Neural cell (in vitro differentiated cells): ENCODE results near the gene GCLM. TPM values are rescaled to one million over a fixed set of nuclear protein-coding genes. Genes with fewer than 3 reads are reported as not detected.

ENCODE experiments used
- H2AFZ ChIP-seq: fragments of 200-600, 300-800 bp; sonication (generic), shearing (Covaris generic); 2 replicates; pipeline ENCODE4 v1.6.0; 2014; ENCODE audit warnings: low read depth, mild to moderate bottlenecking, antibody characterized with exemption, low read length, moderate library complexity
- H3F3A ChIP-seq: fragments of 200-600 bp; shearing (Covaris generic); 2 replicates; pipeline ENCODE4 v1.6.1; 2016; ENCODE audit warnings: mild to moderate bottlenecking, moderate library complexity, mixed read lengths, antibody characterized with exemption, low read length; ENCODE audit not compliant: insufficient read depth, poor library complexity, severe bottlenecking
- H3K27ac ChIP-seq: fragments of 200-600, 300-800 bp; sonication (generic), shearing (Covaris generic); 2 replicates; pipeline ENCODE4 v1.5.1; 2014; ENCODE audit warnings: mild to moderate bottlenecking, low read length, moderate library complexity
- H3K27me3 ChIP-seq: fragments of 300-800, 200-600 bp; sonication (generic), shearing (Covaris generic); 2 replicates; pipeline ENCODE4 v1.6.0; 2014; ENCODE audit warnings: mild to moderate bottlenecking, low read depth, low read length, moderate library complexity; ENCODE audit not compliant: insufficient read depth
- H3K36me3 ChIP-seq: fragments of 300-800, 200-600 bp; sonication (generic), shearing (Covaris generic); 2 replicates; pipeline ENCODE4 v1.5.1; 2014; ENCODE audit warnings: mild to moderate bottlenecking, antibody characterized with exemption, low read length, moderate library complexity; ENCODE audit not compliant: insufficient read depth
- H3K4me2 ChIP-seq: fragments of 300-800, 200-600 bp; sonication (generic), shearing (Covaris generic); 2 replicates; pipeline ENCODE4 v1.6.0; 2014; ENCODE audit warnings: mild to moderate bottlenecking, low read length
- H3K4me3 ChIP-seq: fragments of 300-800, 200-600 bp; sonication (generic), shearing (Covaris generic); 2 replicates; pipeline ENCODE4 v1.5.1; 2014; ENCODE audit warnings: mild to moderate bottlenecking, low read length, moderate library complexity
- H3K79me2 ChIP-seq: fragments of 200-600 bp; shearing (Covaris generic); replicated peaks from 2 replicates; pipeline ENCODE4 v1.6.0; 2014; ENCODE audit warnings: mild to moderate bottlenecking, low read length, moderate library complexity; ENCODE audit not compliant: insufficient read depth
- H3K9ac ChIP-seq: fragments of 300-800, 200-600 bp; sonication (generic), shearing (Covaris generic); 2 replicates; pipeline ENCODE4 v1.6.1; 2016; ENCODE audit warnings: mild to moderate bottlenecking, low read length, mixed read lengths
- H3K9me2 ChIP-seq: fragments of 200-600 bp; shearing (Covaris generic); 2 replicates; pipeline ENCODE4 v1.6.1; 2016; ENCODE audit warnings: mild to moderate bottlenecking, low read length, mixed read lengths; ENCODE audit not compliant: insufficient read depth
- H3K9me3 ChIP-seq: fragments of 200-600, 300-800 bp; sonication (generic), shearing (Covaris generic); 2 replicates; pipeline ENCODE4 v1.6.1; 2016; ENCODE audit warnings: mild to moderate bottlenecking, mixed run types, low read length, moderate library complexity, mixed read lengths
- H4K20me1 ChIP-seq: fragments of 200-600 bp; shearing (Covaris generic); 2 replicates; pipeline ENCODE4 v1.6.1; 2016; ENCODE audit warnings: mild to moderate bottlenecking, mixed run types; ENCODE audit not compliant: insufficient read depth
- EP300 ChIP-seq: fragments of 450-650 bp; conservative IDR thresholded peaks from 2 replicates; pipeline ENCODE4 v1.6.1; 2014; ENCODE audit warnings: antibody characterized with exemption, mild to moderate bottlenecking, moderate library complexity; ENCODE audit not compliant: poor library complexity, severe bottlenecking
- EZH2 ChIP-seq: fragments of 200-600, 300-800 bp; shearing (Covaris generic), sonication (generic); IDR thresholded peaks from 2 replicates; pipeline ENCODE4 v1.6.1; 2014; ENCODE audit warnings: antibody characterized with exemption, low read length, borderline replicate concordance, mild to moderate bottlenecking; ENCODE audit not compliant: insufficient read depth, poor library complexity, severe bottlenecking
- MXI1 ChIP-seq: fragments of 450-650 bp; conservative IDR thresholded peaks from 2 replicates; pipeline ENCODE4 v1.6.1; 2014; ENCODE audit warnings: antibody characterized with exemption, mild to moderate bottlenecking; ENCODE audit not compliant: poor library complexity, severe bottlenecking
- POLR2AphosphoS5 ChIP-seq: IDR thresholded peaks from 2 replicates; pipeline ENCODE4 v1.6.1; 2012
- RAD21 ChIP-seq: fragments of 450-650 bp; conservative IDR thresholded peaks from 2 replicates; pipeline ENCODE4 v1.6.1; 2014; ENCODE audit warnings: antibody characterized with exemption, mild to moderate bottlenecking, moderate library complexity
- SMC3 ChIP-seq: fragments of 450-650 bp; conservative IDR thresholded peaks from 2 replicates; pipeline ENCODE4 v1.6.1; 2014; ENCODE audit warnings: antibody characterized with exemption, mild to moderate bottlenecking, moderate library complexity; ENCODE audit not compliant: poor library complexity
- TAF1 ChIP-seq: IDR thresholded peaks from 2 replicates; pipeline ENCODE4 v1.6.1; 2012; ENCODE audit warnings: low read depth
- polyA plus RNA-seq: library from polyadenylated mRNA; depleted of rRNA; stranded (reverse); fragments of >200 nt; gene quantifications from 2 replicates; pipeline ENCODE4 v1.2.3, GENCODE V29; 2014
- TF ChIP-seq, protein P1 (sequence below): fragments of 450-650 bp; IDR thresholded peaks from 2 replicates; pipeline ENCODE4 v1.5.1; 2014; ENCODE audit warnings: antibody characterized with exemption, mild to moderate bottlenecking, moderate library complexity; ENCODE audit not compliant: poor library complexity, severe bottlenecking
- TF ChIP-seq, protein P2 (sequence below): IDR thresholded peaks from 2 replicates; pipeline ENCODE4 v1.6.1; 2012; ENCODE audit warnings: borderline replicate concordance

GCLM gene
- polyA plus RNA-seq, 1 donor from 2014 or later = 3.7 TPM

DNA sequence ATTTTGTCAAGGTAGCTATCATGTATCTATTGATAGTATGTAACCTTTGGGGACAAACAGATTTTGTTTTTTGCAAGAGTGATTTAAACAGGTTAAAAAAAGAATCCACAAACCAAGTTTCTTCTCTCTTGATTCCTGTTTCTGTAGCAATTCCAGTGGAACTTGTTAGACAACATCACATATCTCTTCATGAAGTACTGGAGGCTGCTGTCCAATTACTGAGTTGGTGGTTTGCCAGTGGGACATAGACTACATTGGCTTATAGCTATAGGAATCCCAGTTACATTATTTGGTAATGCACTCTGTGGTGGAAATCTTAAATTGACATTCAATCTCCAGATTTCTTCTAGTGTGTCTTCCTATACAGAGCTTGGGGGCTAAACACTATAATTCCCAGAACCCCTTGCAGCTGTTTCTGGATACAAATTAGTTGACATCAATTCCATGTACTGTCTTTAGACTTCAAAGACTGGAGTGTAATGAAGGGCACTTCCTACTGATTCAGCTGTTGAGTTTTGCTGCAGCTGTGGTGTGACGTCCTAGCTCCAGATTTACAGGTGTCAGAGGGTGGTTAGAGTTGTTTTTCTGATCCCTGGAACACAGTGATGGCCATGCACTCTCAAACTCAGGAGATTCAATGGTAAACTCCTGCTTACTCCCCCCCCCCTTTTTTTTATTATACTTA is 29.4 kb upstream of the GCLM start:
- H4K20me1 ChIP-seq = no peaks in the 10 kb centered on the region
- H3K4me3 ChIP-seq = no peak overlapping the region
- no peak overlapping the region for H3K4me2 ChIP-seq
- H3K27ac ChIP-seq = no peak overlapping the region
- H3K27me3 ChIP-seq = no peaks in the 10 kb centered on the region
- H3K9ac ChIP-seq = no peak overlapping the region
- no peaks in the 10 kb centered on the region for H3K9me3 ChIP-seq
- TF ChIP-seq EP300 (no peak), TAF1 (no peak), MXI1 (no peak), POLR2AphosphoS5 (no peak), EZH2 (no peak), SMC3 (no peak), RAD21 (no peak)
- TF ChIP-seq, protein P1, sequence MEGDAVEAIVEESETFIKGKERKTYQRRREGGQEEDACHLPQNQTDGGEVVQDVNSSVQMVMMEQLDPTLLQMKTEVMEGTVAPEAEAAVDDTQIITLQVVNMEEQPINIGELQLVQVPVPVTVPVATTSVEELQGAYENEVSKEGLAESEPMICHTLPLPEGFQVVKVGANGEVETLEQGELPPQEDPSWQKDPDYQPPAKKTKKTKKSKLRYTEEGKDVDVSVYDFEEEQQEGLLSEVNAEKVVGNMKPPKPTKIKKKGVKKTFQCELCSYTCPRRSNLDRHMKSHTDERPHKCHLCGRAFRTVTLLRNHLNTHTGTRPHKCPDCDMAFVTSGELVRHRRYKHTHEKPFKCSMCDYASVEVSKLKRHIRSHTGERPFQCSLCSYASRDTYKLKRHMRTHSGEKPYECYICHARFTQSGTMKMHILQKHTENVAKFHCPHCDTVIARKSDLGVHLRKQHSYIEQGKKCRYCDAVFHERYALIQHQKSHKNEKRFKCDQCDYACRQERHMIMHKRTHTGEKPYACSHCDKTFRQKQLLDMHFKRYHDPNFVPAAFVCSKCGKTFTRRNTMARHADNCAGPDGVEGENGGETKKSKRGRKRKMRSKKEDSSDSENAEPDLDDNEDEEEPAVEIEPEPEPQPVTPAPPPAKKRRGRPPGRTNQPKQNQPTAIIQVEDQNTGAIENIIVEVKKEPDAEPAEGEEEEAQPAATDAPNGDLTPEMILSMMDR = no peak
- TF ChIP-seq, protein P2, sequence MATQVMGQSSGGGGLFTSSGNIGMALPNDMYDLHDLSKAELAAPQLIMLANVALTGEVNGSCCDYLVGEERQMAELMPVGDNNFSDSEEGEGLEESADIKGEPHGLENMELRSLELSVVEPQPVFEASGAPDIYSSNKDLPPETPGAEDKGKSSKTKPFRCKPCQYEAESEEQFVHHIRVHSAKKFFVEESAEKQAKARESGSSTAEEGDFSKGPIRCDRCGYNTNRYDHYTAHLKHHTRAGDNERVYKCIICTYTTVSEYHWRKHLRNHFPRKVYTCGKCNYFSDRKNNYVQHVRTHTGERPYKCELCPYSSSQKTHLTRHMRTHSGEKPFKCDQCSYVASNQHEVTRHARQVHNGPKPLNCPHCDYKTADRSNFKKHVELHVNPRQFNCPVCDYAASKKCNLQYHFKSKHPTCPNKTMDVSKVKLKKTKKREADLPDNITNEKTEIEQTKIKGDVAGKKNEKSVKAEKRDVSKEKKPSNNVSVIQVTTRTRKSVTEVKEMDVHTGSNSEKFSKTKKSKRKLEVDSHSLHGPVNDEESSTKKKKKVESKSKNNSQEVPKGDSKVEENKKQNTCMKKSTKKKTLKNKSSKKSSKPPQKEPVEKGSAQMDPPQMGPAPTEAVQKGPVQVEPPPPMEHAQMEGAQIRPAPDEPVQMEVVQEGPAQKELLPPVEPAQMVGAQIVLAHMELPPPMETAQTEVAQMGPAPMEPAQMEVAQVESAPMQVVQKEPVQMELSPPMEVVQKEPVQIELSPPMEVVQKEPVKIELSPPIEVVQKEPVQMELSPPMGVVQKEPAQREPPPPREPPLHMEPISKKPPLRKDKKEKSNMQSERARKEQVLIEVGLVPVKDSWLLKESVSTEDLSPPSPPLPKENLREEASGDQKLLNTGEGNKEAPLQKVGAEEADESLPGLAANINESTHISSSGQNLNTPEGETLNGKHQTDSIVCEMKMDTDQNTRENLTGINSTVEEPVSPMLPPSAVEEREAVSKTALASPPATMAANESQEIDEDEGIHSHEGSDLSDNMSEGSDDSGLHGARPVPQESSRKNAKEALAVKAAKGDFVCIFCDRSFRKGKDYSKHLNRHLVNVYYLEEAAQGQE = no peak
- no peaks in the 10 kb centered on the region for H3K9me2 ChIP-seq
- no peak overlapping the region for H2AFZ ChIP-seq
- no peaks in the 10 kb centered on the region for H3F3A ChIP-seq
- H3K79me2 ChIP-seq = no peaks in the 10 kb centered on the region
- H3K36me3 ChIP-seq = no peaks in the 10 kb centered on the region

DNA sequence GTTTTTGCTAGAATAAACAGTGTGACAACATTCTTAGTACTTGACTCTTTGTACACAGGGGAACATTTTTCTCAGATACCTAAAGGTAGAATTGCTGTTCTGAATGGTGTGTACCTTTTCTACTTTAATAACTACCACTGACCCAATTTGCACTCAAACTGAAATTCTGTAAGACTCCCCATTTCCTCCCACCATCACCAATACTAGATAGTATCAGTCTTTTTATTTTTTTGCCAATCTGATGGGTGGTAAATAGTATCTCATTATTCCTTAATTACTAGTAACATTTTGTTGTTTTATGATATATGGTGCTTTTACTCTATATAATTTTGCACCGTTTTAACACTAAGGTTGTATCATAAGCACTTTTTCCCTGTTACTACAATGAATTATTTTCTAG is 28.8 kb upstream of the GCLM start:
- H3K36me3 ChIP-seq = no peaks in the 10 kb centered on the region
- TF ChIP-seq, protein P1 = no peak
- no peak for TF ChIP-seq SMC3
- TF ChIP-seq POLR2AphosphoS5 = no peak
- TF ChIP-seq MXI1 = no peak
- no peak for TF ChIP-seq RAD21
- H3K4me3 ChIP-seq = no peak overlapping the region

More for the DNA sequence above, 28.8 kb upstream of the GCLM start:
- no peaks in the 10 kb centered on the region for H3K9me2 ChIP-seq
- no peaks in the 10 kb centered on the region for H4K20me1 ChIP-seq
- no peak overlapping the region for H3K9ac ChIP-seq
- no peak overlapping the region for H3K27ac ChIP-seq
- H3K9me3 ChIP-seq = no peaks in the 10 kb centered on the region
- H3F3A ChIP-seq = no peaks in the 10 kb centered on the region
- H3K27me3 ChIP-seq = no peaks in the 10 kb centered on the region
- no peaks in the 10 kb centered on the region for H3K79me2 ChIP-seq
- H3K4me2 ChIP-seq = no peak overlapping the region
- H2AFZ ChIP-seq = no peak overlapping the region
